GM19193 (cell line): Measurements from ENCODE around the gene AARSD1.

Experiments
- POLR2A ChIP-seq: IDR thresholded peaks from 4 replicates; pipeline ENCODE4 v1.6.1; 2011; ENCODE audit not compliant: insufficient read depth, insufficient read length; ENCODE audit errors: extremely low read depth

AARSD1 gene, protein sequence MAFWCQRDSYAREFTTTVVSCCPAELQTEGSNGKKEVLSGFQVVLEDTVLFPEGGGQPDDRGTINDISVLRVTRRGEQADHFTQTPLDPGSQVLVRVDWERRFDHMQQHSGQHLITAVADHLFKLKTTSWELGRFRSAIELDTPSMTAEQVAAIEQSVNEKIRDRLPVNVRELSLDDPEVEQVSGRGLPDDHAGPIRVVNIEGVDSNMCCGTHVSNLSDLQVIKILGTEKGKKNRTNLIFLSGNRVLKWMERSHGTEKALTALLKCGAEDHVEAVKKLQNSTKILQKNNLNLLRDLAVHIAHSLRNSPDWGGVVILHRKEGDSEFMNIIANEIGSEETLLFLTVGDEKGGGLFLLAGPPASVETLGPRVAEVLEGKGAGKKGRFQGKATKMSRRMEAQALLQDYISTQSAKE

DNA sequence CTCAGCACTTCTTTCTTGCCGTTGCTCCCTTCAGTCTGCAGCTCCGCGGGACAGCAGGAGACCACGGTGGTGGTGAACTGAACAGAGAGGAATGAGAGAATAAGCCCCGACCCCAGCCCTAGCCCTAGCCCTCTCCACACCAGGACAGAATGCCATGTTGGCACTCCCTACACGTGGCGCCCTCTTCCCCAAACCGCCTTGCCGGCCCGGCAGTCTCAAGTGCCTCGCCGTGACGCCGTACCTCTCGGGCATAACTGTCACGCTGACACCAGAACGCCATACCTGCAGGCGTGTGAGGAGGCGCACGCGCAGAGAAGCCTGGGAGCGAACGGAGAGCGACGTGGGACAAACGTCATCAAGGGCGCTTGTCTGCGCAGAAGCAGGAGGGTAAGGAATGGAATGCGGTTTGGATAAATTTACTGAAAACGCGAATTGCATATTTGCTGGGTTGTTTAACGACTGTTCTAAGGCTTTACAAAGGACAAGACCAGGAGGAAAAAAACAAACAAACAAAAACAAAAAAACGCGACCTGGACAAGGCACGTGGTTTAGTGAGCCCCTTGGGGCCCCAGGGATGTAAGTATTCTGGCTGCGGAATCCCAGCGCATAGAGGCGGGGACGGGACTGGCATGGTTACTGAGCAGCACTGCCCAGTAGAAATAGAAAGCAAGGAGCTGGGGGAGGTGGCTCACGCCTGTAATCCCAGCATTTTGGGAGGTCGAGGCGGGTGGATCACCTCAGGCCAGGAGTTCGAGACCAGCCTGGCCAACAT is at the start of gene AARSD1:
AARSD1 (minus strand) TSS at position 294 of the 772 bp plus-strand sequence; CDS start at position 280, 14 bp downstream.
- peak; percentile 93 for TF ChIP-seq POLR2A

DNA sequence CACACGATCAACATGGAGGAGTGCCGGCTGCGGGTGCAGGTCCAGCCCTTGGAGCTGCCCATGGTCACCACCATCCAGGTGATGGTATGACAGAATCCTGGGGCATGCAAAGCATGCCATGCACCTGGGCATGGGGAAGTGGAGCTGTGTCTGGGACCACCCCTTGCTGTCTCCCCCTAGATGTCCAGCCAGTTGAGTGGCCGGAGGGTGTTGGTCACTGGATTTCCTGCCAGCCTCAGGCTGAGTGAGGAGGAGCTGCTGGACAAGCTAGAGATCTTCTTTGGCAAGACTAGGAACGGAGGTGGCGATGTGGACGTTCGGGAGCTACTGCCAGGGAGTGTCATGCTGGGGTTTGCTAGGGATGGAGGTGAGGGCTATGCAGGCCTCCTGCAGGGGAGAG is 49.0 kb upstream of the AARSD1 start:
- TF ChIP-seq POLR2A, result no peak

DNA sequence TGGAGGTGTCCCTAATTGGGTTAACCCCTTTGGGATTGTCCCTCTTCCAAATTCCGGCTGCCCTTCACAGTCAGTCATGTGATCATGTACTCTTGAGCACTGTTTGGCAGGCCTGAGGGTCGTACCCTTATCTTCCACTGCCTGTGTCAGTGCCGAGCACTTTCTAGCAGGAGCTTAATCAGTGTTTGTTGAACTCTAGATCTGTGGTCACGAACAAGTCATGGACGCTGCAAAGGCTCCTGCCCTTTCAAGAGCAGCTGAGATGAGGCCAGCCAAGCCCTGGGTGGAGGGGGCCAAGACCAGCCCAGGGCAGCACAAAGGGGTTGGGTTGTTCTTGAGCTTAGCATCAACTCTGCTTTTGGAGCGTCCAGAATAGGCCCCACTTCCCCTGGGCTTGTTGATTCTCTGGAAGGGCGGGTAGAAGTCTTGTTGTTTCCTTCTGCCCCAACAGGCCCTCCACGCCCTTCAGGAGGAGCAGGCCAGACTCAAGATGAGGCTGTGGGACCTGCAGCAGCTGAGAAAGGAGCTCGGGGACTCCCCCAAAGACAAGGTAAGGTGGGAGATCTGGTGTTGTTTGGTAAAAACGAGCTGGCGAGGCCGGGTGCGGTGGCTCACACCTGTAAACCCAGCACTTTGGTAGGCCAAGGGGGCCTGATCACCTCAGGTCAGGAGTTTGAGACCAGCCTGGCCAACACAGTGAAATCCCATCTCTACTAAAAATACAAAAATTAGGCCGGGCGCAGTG is 47.6 kb upstream of the AARSD1 start:
- no peak for TF ChIP-seq POLR2A

GRCh38 chr17:43010667-43011308 is 46.5 kb upstream of the AARSD1 start:
- no peak for TF ChIP-seq POLR2A

GRCh38 chr17:43006639-43007551 is 42.6 kb upstream of the AARSD1 start, which contains the start of gene IFI35:
IFI35 (plus strand) TSS chr17:43006784; CDS start chr17:43006948, 164 bp downstream.
- peak; percentile 79 for TF ChIP-seq POLR2A

GRCh38 chr17:43003542-43004172 is 39.4 kb upstream of the AARSD1 start:
- peak; percentile 26 for TF ChIP-seq POLR2A

DNA sequence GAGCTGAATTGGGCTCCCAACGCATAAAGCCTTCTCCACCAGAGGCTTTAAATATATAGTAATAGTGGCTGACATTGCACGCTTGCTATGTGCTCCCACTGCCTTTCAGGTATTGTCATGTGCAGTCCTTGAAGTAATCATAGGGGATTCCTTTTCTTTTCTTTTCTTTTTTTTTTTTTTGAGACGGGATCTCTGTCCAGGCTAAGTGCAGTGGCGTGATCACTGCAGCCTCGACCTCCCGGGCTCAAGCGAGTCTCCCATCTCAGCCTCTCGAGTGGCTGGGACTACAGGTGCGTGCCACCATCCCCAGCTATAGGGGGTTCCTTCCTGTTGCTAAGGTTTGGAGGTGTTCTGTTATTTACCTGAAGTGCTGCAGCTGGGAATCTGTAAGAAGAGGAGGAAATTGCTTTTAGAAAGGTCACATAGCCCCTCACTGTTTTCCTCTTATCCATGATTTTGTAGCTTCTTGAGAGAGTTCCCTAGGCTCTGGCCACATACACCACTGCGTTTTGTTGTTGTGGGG is 34.8 kb upstream of the AARSD1 start:
- no peak for TF ChIP-seq POLR2A

- TF ChIP-seq POLR2A, result peak; percentile 95
Measured at GRCh38 chr17:42997984-42998938, 34.0 kb upstream of the AARSD1 start, which contains the start of gene RPL27. RPL27 (plus strand) TSS chr17:42998419; CDS start chr17:42998751, 332 bp downstream.

GRCh38 chr17:42997390-42997983 is 33.2 kb upstream of the AARSD1 start:
- TF ChIP-seq POLR2A, result no peak

DNA sequence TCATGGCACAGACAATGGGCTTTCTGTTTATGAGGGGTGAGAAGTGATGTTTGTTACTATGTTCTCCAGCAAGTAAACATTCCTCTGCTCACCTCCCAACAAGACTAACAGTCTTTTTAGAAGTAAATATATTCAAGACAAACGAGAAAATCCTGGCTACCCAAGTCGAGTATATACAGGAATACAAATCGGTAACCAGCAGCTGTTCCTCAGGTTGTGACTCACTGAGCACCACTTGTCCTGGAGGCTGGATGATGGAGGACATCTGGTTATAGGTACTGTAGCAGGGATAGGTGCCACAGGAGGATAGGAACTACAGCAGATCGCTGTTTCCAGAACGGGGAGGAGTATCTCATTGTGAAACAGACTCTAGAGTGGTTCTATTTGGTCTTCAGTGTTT is 28.6 kb upstream of the AARSD1 start:
- no peak for TF ChIP-seq POLR2A

- TF ChIP-seq POLR2A, result no peak
Measured at GRCh38 chr17:42991471-42991870, 27.2 kb upstream of the AARSD1 start.
